Activated naive CD4-positive, alpha-beta T cell treated with Interleukin-2 at 50 U/mL for 16 hours (primary cell): ENCODE measurements around the gene CCDC92B.
A peak's percentile ranks its signal among the peaks of the same experiment; 100 is the strongest.
"Not testable (repeated sequence)": the region's sequence is repeated elsewhere in the genome, so short reads cannot be mapped to it uniquely, and the experiment has no call there.

Experiments
- DNase-seq: peaks from one replicate; pipeline ENCODE4 v3.0.0-alpha.2; 2020

Gene CCDC92B

DNA sequence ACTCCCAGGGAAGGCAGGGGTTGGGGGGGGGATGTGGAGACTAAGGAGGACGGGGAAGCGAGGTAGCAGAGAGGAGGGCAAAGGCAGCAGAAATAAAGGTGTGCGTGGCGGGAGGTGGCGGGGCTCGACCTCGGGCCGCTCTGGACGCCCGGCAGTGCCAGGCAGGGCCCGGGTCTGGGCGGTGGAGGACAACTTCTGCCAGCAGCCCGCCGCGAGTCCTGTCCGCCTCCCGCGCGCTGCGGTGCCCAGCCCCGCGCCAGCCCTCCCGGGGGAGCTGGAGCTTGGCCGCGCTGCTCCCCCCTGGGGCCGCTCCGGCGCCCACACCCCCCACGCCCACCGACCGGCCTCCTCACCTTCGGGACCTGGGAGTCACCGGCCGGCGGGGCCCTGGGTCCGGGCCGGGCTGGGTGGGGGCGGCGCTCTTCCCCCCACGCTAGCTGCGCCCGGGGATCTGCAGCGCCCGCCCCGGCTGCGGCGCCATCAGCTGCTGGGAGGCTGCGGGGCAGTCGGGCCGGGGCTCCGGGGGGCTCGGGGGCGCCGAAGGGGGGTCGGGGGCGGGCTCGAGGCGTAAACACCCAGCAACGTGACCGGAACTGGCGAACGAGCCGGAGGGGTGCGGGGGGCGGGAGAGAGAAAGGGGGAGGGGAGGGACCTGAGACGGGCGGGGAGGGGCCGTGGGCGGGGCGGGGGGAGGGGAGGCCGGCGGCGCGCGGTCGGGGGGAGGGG lies at the start of gene CCDC92B:
Gene CCDC92B, minus strand, starts transcription at position 595 of the 726 bp plus-strand sequence. CDS start 14,507 bp downstream, outside the sequence.
- DNase-seq, result no peak

DNA sequence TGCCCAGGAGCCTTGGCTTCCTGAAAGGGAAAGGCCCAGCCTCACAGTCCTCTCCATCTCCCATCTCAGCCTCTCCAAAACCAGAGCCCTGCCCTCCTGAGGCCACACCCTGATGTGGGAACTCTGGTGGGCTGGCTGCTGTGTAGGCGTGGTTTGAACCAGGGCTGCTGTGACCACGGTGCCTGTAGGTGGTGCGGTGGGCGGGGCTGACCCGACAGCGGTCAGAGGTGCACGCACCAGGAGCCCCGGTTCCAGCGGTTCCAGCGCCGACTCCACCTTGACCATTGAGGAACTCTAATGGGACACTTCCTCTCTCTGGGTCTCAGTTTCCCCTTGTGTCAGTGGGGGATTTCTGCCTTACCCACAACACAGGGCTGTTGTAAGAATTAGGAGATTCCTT lies 49.2 kb upstream of the CCDC92B start:
- DNase-seq, result no peak

DNA sequence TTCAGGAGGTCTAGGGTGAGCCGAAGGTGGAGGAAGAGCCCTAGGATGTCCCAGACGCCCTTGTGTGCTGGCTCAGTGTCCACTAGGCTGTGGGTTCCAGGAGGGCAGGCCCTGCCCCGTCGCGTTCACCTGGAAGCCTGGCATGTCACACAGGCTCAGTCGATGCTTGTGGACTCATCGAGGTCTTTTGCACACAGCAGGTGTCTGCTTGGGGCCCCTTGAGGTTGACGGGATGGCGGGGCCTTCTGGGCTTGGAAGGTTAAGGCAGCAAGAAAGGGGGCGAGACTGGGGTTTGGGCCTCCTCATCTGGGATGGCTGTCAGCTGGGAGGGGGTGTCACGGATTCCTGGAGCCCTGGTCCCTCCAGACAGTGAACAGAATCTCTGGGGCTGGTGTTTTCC lies 48.7 kb upstream of the CCDC92B start:
- DNase-seq, result no peak

DNA sequence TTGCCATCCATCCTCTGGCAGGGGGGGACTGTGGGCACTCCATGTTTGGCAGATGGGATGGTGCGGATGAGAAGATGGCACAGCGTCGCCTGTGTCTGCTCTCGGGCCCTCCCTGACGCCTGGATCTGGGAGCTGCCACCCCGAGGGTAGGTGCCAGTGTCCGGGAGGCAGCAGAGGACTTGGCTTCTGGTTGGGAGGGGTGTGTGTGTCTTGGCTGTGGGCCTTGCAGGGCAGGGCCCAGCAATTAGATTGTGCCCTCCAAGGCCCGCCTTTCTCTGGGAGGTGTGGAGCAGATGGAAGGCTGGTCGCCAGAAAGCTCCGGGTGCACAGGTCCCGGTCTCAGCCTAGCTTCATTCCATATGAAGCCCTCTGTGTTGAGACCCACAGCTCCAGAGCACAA lies 48.2 kb upstream of the CCDC92B start:
- DNase-seq, result no peak

DNA sequence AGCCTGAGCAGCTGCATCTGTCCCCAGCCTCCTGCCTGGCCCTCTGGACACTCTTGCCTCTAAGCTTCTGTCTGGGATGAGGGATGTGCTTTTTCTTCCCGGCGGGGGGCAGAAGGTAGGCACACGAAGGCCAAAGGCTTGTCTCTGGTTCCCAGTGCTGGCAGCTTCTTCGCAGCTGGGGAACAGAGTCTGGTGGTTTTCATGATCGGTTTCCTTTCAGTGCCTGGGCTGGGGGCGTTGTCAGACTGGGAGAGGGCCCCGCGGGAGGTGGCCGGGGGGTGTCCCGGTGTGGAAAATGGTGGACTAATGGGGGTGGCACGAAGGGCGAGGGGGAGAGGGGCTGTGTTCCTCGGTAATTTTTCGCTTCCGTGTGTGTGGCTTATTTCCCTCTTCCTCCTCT lies 47.8 kb upstream of the CCDC92B start:
- no peak for DNase-seq

DNA sequence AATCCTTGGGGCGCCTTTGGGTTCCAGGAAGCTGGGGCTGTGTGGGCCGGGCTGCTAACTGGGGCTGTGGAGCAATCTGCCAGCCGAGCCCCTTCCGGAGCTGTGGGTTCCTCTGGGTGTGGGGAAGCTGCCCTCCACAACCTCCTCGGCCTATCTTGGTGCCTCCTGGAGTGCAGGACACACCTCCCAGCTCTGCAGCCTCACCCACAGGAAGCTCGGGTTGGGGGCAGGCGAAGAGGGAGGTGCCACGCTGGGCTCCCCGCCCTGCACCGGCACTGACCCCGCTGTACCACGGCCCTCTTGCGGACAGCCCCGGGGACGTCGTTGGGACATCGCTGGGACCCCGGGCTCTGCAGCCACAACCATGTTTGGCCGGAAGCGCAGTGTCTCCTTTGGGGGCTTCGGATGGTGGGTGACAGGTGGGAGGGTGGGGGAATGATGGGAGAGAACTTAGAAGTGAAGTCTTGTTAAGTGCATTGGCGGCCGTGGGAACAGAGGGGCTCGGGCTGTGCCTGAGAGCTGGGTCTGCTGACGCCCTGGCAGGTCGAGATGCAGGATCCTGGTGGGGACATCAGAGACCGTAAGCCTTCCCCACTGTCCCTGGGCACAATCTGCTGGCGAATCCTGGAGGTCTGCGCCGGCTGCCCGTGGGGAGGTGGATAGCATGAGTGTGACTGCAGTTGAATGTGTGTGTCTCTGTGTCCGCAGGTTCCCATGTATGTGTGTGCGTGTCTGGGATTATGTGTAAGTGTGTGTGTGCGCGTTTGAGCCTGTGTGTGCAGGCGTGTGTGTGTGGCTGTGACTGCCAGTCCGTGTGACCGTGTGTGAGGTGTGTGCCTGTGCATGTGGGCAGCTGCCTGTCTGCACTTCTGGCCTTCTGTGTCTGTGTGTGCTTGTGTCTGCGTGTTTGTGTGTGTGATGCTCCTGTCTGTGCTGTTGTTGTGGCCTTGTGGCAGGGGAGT lies 47.0 kb upstream of the CCDC92B start, which contains the start of gene RAP1GAP2:
Gene RAP1GAP2, plus strand, starts transcription at position 275 of the 962 bp plus-strand sequence. Its CDS starts 90 bp downstream, at position 365.
- DNase-seq, result peak; percentile 68

DNA sequence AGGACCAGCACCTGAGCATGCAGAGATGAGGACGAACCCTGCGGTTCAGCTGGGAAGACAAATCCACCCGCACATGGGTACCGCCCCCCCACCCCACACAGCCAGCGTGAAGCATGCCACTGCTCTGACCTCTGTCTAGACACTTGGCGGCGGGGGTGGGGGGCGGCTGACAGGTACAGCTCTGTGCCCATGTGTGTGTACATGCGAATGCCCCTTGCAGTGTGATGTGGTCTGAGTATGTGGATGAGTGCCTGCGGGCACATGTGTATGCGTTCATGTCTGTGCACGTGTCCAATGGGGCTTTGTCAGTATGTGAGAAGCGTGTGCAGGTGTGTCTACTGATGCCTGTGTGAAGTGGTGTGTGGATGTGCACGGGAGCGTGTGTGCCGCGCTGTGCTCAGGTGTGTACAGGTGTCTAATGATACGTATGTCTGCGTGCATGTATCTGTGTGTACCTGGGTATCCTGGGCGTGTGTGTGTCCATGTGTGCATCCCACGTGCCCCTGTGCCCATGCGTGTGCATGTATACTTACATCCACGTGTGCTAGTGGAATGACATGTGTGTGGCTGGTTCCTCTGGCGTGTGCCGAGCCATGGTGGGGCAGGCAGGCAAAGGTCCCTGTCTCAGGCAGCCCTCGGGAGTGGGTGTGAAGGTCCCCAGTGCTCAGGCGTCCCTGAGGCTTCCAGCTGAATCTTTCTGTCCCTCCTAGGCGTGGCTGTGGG lies 46.1 kb upstream of the CCDC92B start:
- no peak for DNase-seq

DNA sequence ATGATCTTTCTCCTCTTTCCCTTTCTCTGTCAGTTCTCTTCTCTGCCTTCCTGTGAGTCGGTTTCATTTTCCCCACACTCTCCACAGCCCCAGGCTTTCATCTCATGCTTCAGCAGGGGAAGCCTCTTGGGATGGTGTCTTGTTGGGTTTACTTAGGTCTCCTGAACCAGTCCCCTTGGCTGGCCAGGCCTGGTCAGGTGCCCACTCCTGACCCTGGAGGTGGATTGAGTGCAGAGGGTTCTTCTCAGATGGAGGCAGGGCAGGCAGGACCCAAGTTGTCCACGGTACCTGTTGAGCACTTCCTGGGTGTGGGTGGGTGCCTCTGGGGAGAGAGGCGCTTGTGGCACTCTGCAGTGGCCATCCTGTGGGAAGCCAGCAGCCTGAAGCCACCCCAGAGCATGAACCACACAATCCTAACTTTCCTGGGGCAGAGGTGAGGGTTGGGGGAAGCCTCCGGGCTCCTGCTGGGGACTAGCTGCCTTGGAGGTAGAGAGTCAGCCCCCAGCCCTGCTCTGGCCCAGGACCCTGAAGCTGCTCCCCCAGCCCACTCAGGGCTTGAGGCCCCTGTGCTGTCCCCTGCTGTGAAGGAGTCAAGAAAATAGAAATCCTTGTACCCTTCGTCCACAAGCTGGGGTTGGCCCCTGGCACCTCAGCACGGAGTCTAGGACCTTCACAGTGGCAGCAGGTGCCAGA lies 44.8 kb upstream of the CCDC92B start:
- DNase-seq, result peak; percentile 20

DNA sequence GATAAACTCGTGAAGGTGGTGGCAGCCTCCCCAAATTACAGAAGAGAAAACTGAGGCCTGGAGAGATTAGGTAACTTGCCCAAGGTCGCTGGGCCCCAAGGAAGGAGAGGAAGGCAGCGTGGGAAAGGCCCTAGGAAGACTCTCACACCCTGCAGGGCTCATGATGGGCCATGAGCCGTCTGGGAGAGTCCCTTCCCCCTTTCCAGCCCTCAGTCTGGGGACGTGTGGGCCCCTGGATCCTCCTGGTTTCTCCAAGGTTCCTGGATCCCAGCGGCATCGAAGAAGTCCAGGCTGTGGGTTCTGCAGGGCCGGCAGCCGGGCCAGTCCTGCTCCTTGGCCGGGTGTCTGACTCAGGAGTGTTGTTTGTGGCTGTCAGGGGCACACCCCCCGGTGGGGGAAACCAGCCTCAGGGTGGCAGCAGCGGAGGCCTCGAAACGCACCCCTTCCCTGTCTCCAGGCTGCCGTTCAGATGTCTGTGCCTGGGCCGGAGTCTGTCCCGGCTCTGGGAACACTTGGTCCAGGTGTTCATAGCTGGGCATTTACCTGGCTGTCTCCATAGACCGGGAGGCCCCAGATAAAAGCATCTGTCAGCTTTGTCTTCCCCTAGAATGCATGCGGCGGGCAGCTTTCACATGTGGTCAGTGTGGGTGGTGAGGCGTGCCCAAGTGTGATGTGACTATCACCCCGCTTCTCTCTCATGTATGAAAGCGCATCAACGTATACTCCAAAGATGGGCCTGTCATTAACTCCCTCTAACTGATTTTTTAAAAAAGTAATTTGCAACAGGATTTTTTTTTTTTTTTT lies 43.1 kb upstream of the CCDC92B start:
- peak; percentile 75 for DNase-seq

DNA sequence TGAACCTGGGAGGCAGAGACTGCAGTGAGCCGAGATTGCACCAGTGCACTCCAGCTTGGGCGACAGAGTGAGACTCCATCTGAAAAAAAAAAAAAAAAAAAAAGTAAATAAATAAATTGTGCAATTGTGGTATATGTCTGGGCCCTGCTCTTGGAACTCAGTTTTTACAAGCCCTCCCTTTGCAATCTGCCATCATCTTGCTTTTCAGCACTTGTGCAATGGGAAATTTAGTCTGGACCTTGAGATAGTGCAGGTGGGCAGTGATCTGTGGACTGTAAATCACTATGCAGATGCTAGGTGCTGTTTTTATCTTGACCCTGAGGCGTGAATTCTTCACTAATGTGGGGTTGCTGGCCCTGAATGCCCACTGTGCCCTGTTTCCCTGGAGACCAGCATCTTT lies 40.2 kb upstream of the CCDC92B start:
- DNase-seq, result no peak

DNA sequence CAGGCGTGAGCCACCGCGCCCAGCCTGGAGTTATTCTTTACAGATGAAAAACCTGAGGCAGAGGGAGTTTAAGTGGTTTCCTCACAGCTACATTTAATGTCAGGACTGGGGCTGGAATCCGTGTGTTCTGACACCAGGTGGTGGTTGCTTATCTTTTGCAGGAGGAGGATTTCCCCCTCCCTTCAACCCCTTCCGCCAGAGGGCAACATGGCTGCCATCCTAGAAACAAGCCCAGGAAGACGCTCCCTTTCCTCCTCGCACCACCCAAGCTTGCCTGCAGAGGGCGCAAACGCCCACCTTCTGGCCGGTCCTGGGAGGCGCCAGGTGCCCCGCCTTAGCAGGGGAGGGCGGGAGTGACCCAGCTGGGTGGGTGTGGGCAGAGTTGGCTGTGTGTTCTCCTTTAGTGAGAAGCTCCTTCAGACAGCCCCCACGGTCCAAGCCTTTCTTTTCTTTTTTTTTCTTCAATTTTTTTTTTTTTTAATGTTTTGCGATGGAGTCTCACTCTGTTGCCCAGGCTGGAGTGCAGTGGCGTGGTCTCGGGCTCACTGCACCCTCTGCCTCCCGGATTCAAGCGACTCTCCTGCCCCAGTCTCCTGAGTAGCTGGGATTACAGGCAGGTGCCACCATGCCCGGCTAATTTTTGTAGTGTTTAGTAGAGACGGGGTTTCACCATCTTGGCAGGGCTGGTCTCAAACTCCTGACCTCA lies 36.9 kb upstream of the CCDC92B start:
- DNase-seq, result peak; percentile 92

DNA sequence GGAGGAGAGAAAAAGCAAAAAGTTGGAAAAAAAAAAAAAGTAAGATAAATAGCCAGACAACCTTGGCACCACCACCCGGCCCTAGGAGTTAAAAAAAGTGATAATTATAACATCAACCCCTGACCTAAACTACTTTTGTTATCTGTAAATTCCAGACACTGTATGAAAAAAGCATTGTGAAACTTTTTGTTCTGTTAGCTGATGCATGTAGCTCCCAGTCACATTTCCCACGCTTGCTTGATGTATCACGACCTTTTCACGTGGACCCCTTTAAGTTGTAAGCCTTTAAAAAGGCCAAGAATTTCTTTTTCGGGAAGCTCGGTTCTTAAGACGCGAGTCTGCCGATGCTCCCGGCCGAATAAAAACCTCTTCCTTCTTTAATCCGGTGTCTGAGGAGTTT lies 35.9 kb upstream of the CCDC92B start:
- DNase-seq, result not testable (repeated sequence)

DNA sequence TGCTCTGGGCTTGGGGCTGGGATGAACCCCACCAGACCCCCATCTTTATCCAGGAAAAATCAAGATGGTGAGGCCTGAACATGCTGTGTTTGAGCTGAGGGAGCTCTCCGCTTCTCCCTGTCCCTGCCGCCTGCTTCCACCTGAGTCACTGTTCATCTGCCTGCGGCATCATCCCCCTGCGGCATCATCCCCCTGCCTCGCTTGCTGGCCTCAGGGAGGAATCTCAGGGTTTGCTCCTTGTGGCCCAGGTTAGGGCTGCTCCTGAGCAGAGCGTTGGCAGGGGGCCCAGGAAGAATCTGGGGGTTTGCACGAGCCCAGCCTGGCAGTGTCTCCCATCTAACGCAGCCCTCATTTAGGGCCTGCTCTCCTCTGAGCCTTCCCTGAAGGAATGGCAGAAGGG lies 35.4 kb upstream of the CCDC92B start:
- no peak for DNase-seq

DNA sequence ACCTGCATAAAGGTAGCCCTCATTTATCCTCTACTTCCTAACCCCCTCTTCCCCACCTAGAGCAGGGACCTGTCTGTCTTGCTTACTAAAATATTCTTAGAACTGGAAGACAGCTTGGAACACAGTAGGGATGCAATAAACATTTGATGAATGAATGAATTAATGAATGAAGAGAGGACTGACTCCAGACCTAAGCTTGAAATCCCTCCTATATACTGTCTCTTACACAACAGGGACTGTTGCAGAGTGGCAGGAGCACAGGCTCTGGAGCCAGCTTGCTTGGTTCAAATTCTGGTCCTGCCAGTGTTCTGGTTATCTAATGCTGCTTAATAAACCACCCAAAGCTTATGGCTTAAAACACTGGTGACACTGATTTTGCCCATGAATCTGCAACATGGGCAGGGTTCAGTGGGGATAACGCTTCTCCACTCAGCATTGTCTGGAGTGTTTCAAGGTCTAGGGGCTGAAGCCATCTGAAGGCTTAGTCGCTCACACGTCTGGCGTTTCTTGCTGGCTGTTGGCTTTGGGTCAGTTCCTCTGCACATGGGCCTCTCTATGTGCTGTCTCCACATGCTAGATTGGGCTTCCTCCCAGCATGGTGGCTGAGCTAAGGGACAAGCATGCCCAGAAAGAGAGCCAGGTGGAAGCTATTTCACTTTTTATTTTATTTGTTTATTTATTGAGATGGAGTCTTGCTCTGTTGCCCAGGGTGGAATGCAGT lies 34.0 kb upstream of the CCDC92B start:
- DNase-seq, result no peak

DNA sequence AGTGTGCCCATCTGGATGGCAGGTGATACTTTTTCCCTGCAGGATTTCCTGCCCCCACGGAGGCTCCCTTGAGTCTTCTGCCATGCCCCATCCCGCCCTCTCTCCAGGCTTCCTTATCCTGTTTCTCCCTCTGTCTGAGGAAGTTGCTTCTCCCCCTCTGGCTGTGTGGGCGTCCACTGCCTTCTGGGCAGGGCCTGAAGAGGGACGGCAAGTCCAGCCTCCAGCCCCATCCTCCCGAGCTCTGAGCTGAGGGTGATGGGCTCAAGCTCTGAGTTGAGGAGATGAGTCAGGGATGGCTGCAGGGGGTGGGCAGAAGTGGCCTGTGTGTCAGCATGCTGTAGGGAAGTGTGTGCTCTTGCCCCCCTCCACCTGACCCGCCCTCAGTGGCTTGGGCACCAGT lies 32.6 kb upstream of the CCDC92B start:
- DNase-seq, result no peak

DNA sequence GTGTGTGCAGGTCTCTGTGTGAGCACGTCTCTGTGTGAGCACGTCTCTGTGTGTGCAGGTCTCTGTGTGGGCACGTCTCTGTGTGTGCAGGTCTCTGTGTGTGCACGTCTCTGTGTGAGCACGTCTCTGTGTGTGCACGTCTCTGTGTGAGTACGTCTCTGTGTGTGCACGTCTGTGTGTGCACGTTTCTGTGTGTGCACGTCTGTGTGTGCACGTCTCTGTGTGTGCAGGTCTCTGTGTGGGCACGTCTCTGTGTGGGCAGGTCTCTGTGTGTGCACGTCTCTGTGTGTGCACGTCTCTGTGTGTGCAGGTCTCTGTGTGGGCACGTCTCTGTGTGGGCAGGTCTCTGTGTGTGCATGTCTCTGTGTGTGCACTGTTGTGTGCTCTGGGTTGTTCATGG lies 32.1 kb upstream of the CCDC92B start:
- DNase-seq, result not testable (repeated sequence)

DNA sequence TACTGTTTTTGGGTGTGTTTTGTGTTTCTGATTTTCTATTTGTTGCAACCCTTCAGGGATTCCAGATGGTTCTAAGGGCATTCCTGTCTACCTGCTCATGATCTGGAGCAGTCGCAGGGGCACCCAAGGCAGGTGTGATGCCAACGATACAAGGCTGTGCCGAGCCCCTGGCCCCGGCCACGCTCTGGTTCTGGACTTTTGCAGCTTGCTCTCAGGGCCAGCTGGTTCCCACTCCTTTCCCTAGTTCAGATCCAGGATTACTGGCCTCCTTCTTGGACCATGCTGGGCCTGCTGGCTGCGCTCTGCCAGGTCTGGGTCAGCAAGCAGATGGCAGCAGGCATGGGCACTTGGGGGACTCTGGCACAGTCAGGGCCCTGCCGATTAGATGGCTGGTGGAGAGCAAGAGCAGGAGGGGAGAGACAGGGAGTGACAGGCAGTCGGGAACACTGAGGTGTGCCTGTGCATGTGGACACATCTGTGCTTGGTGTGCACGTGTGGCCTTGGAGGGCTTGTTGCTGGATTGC lies 31.5 kb upstream of the CCDC92B start:
- no peak for DNase-seq

DNA sequence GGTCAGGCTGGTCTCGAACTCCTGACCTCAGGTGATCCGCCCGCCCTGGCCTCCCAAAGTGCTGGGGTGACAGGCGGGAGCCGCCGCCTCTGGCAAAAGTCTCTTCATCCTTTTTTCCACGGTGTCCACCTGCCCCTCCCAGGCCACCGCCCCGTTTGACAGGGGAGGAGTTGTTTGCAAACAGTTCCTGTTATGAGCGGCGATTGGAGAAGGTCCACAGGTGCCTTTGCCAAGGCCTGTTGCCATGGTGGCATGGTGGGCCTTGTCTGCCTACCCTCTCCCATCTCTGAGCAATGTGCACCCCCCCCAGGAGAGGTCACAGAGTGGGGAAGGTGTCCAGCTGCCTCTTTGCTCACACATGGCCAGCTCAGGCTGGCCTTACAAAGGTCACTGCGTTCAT lies 30.8 kb upstream of the CCDC92B start:
- no peak for DNase-seq

DNA sequence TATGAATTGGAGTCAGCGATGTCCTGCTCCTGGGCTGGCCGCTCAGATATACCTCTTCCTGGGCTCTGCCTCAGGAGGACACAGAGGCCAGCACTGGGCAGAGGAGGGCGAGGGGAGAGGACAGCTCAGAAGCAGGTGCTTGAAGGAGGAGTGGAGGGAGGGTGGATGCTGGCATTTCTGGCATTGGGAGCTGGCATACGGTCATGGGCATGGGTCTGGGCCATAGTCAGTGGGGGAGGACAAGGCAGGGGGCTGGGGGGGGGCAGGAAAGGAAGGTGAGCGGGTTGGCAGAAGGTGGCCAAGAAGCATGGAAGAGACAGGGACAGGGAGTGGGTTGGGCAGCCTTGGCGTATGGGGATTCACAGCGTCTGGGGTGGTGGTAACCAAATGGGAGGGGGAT lies 30.1 kb upstream of the CCDC92B start:
- no peak for DNase-seq

DNA sequence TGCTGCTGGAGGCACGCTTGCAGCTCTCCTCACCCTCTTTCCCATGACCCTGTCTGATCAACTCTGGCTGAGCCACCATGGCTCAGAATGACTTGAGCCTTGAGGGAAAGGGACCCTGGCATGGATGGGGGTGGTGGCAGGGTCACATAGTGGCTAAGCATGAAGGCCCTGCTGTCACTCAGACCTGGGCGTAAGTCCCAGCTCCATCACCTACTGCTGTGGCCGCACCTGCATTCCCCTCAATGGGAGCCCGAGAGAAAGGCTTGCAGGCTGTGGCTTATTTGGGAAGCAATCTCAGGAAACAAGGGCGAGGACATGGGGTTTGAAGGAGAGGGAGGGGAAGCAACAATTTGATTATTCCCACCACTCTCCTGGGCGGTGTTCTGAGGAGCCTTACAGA lies 29.0 kb upstream of the CCDC92B start:
- no peak for DNase-seq
